Esophagus squamous epithelium (tissue), 4 donors: Measurements from ENCODE around the gene ADAMTS13.

Experiments used
- POLR2A ChIP-seq, 4 donors: fragments of 450-650 bp; IDR thresholded peaks; one replicate each; pipeline ENCODE4 v1.6.1; 2017; ENCODE audit warnings: antibody characterized with exemption in 4 of 4, mild to moderate bottlenecking in 4 of 4, moderate library complexity in 3 of 4
- TF ChIP-seq, protein P1 (sequence below), 6 experiments: fragments of 450-650 bp in 4 of 6; fragments of 200-600 bp in 2 of 6; sonication (generic) in 2 of 6; IDR thresholded peaks; one replicate each; pipeline ENCODE4 v1.5.1; 2016 to 2019; ENCODE audit warnings: antibody characterized with exemption in 6 of 6, mild to moderate bottlenecking in 4 of 6, moderate library complexity in 4 of 6

GRCh38 chr9:133448487-133448972 is 26.4 kb downstream of the ADAMTS13 start:
- TF ChIP-seq, protein P1, sequence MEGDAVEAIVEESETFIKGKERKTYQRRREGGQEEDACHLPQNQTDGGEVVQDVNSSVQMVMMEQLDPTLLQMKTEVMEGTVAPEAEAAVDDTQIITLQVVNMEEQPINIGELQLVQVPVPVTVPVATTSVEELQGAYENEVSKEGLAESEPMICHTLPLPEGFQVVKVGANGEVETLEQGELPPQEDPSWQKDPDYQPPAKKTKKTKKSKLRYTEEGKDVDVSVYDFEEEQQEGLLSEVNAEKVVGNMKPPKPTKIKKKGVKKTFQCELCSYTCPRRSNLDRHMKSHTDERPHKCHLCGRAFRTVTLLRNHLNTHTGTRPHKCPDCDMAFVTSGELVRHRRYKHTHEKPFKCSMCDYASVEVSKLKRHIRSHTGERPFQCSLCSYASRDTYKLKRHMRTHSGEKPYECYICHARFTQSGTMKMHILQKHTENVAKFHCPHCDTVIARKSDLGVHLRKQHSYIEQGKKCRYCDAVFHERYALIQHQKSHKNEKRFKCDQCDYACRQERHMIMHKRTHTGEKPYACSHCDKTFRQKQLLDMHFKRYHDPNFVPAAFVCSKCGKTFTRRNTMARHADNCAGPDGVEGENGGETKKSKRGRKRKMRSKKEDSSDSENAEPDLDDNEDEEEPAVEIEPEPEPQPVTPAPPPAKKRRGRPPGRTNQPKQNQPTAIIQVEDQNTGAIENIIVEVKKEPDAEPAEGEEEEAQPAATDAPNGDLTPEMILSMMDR (IDR thresholded peaks at IDR 0.05), result no peak
- TF ChIP-seq POLR2A (IDR thresholded peaks at IDR 0.05), result no peak
